Prostate gland (tissue), 2 donors: ENCODE measurements around the gene FBXO11. TPM values are rescaled to one million over a fixed set of nuclear protein-coding genes. Genes with fewer than 3 reads are reported as not detected.
A peak's percentile ranks its signal among the peaks of the same experiment; 100 is the strongest.
"Not testable (repeated sequence)": the region's sequence is repeated elsewhere in the genome, so short reads cannot be mapped to it uniquely, and the experiment has no call there.

Source experiments
- DNase-seq: peaks from one replicate; pipeline ENCODE4 v3.0.0-alpha.2; 2019; ENCODE audit warnings: low spot score
- H3K27ac ChIP-seq, 2 donors: fragments of 200-600 bp; sonication (generic); 2 replicates each; pipeline ENCODE4 v1.5.1; 2017 to 2019
- H3K27me3 ChIP-seq: fragments of 200-600 bp; sonication (generic); replicated peaks from 2 replicates; pipeline ENCODE4 v1.5.1; 2019; ENCODE audit not compliant: insufficient read depth
- H3K36me3 ChIP-seq, 2 donors: fragments of 200-600 bp; sonication (generic); 1 replicate in 1 of 2; 2 replicates in 1 of 2; pipeline versions ENCODE4 v1.5.1 to v1.8.1; 2017 to 2019
- H3K4me1 ChIP-seq: fragments of 200-600 bp; sonication (generic); replicated peaks from 2 replicates; pipeline ENCODE4 v1.5.1; 2019
- H3K4me3 ChIP-seq, 2 donors: fragments of 200-600 bp; sonication (generic); 2 replicates each; pipeline ENCODE4 v1.5.1; 2017 to 2019
- H3K9me3 ChIP-seq: fragments of 200-600 bp; sonication (generic); 2 replicates; pipeline ENCODE4 v1.5.1; 2017
- CTCF ChIP-seq, 4 experiments: fragments of 200-600 bp in 2 of 4; fragments of 450-650 bp in 2 of 4; sonication (generic) in 2 of 4; IDR thresholded peaks; 1 replicate in 3 of 4; 2 replicates in 1 of 4; pipeline ENCODE4 v1.5.1; 2016 to 2019; ENCODE audit warnings: antibody characterized with exemption in 4 of 4, mild to moderate bottlenecking in 2 of 4, moderate library complexity in 2 of 4
- POLR2A ChIP-seq: fragments of 450-650 bp; IDR thresholded peaks from one replicate; pipeline ENCODE4 v1.6.1; 2016; ENCODE audit warnings: antibody characterized with exemption, mild to moderate bottlenecking
- POLR2AphosphoS5 ChIP-seq: sonication (generic); formaldehyde crosslinking; IDR thresholded peaks from one replicate; pipeline ENCODE4 v1.6.1; 2017; ENCODE audit warnings: antibody characterized with exemption
- WGBS: methylation state at CpG from one replicate; pipeline ENCODE4 v1.1.5; 2018; 5-methylcytosine and 5-hydroxymethylcytosine counted together
- intact Hi-C: fragments of 100-400 bp; cut with DNase I; formaldehyde crosslinking; loops from one replicate; pipeline ENCODE4 v1.14.2; 2022
- total RNA-seq, 2 donors: library from RNA; depleted of rRNA; stranded (reverse); fragments of >200 nt; gene quantifications; one replicate each; pipeline ENCODE4 v1.1.0, GENCODE V29; 2016

FBXO11 gene
- total RNA-seq, 2 donors from 2014 or later: 48.4 to 54.2 TPM

DNA sequence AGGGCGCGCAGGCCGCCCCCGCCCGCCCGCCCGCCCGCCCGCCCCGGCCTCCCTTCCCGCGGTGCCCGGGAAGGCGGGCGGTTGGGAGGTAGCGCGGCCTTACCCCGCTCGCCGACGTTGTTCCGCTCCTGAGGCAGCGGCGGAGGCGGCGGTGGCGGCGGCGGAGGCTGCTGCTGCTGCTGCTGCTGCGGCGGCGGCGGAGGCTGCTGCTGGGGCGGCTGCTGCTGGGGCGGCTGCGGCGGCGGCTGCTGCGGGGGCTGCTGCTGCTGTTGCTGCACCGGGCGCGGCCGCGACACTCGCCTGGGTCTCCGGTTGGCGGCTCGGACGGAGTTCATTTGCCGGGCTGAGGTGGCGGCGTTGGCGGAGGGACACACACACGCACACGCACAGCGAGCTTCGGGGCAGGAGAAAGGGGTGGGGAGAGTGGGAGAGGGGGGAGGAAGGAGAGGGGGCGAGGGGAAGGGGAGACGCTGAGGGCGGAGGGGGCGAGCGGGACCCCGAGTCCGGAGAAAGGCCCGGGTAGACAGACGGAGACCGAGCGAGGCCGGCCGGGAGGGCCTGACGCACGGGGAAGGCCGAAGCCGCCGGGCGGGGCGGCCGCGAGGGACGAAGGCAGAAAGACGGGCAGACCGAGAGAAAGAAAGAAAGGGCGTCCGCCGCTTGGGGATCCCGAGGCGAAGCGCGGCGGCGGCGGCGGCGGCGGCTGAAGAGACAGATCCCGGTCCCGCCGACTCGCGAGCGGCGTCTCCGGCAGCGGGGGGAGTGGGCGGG, 727 bp downstream of the FBXO11 start:
- WGBS: under 1% methylated on average over 87 of the region's 105 CpGs
- Histone ChIP-seq H3K27me3 (no peaks in the 10 kb centered on the region), H3K4me1 (no peaks in the 10 kb centered on the region), H3K36me3 (no peaks in the 10 kb centered on the region), H3K4me3 (peak overlapping the region; percentile 69 to 82), H3K9me3 (no peaks in the 10 kb centered on the region), H3K27ac (peak overlapping the region; percentile 98 to 99)
- peak; percentile 39 for DNase-seq
- no peak for TF ChIP-seq CTCF (IDR thresholded peaks at IDR 0.05)
- TF ChIP-seq POLR2A: no peak
- TF ChIP-seq POLR2AphosphoS5: no peak
- intact Hi-C loops: loop anchor here (2.0 to 5.0 kb wide), 3 partner anchors 123 to 682 kb away; partner anchors contain the start of gene MSH6

DNA sequence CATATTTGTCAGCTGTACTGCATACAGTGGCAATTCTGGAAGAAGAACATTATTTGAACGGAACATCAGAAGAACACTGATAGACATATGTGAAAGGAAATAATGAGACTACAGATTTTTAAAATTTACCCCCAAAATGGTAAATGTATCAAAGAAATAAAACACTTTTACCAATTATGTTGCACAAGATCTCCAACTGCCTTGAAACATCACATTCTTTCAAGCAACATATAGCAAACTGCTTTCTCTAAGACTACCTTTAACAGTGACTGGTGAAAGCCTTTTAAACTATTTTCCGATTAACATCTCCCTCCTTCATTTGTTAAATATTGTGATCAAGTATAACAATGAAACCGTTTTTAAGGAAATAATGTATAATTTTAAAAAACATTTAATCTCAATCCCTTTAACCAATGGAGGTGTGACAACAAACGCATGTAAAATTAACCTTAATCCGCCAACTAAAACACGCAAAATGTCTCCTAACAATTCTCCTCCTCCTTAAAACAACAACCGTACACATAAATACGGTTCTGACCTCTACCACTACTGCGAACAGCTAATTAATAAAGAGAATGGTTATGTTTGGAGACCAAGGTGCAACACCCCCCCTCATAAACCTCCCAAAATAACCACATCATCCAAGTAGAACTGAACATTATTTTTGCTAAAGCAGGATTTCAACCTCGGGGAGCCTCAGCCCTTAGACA, 2.4 kb downstream of the FBXO11 start:
- H3K4me1 ChIP-seq: peaks cover 4% of the 10 kb centered on the region
- peak overlapping the region; percentile 98 to 99 for H3K27ac ChIP-seq
- DNase-seq: no peak
- WGBS: under 1% methylated on average over 10 of the region's 10 CpGs
- no peak for TF ChIP-seq POLR2AphosphoS5
- no peak for TF ChIP-seq CTCF (IDR thresholded peaks at IDR 0.05)
- no peak for TF ChIP-seq POLR2A
- no peaks in the 10 kb centered on the region for H3K36me3 ChIP-seq
- peak overlapping the region; percentile 69 to 82 for H3K4me3 ChIP-seq
- H3K9me3 ChIP-seq: no peaks in the 10 kb centered on the region
- intact Hi-C loops: no loop called here
- no peaks in the 10 kb centered on the region for H3K27me3 ChIP-seq

DNA sequence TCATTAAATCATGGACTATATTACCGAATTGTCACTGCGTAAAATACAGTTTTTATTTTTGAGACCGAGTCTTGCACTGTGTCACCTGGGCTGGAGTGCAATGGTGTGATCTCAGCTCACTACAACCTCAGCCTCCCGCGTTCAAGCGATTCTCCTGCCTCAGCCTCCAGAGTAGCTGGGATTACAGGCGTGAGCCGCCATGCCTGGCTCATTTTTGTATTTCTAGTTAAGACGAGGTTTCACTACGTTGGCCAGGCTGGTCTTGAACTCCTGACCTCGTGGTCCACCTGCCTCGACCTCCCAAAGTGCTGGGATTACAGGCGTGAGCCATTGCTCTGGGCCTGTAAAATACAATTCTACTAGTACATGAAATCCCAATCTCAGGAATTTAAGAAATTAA, 4.4 kb downstream of the FBXO11 start:
- DNase-seq, H3K4me3 ChIP-seq, H3K4me1 ChIP-seq, H3K9me3 ChIP-seq, H3K27ac ChIP-seq, intact Hi-C loops, H3K27me3 ChIP-seq, H3K36me3 ChIP-seq: not testable (repeated sequence)
- WGBS: 90% methylated on average over 13 of the region's 13 CpGs

- 81% methylated on average over 10 of the region's 10 CpGs for WGBS
- Histone ChIP-seq H3K27me3 (no peaks in the 10 kb centered on the region), H3K36me3 (no peaks in the 10 kb centered on the region), H3K4me1 (peaks cover 4% of the 10 kb centered on the region), H3K27ac (no peak overlapping the region), H3K4me3 (no peak overlapping the region), H3K9me3 (no peaks in the 10 kb centered on the region)
- TF ChIP-seq POLR2AphosphoS5 (no peak), CTCF (IDR thresholded peaks at IDR 0.05) (no peak), POLR2A (no peak)
- DNase-seq: no peak
- intact Hi-C loops: no loop called here
These were observed 5.4 kb downstream of the FBXO11 start for GRCh38 chr2:47900857-47901256.

DNA sequence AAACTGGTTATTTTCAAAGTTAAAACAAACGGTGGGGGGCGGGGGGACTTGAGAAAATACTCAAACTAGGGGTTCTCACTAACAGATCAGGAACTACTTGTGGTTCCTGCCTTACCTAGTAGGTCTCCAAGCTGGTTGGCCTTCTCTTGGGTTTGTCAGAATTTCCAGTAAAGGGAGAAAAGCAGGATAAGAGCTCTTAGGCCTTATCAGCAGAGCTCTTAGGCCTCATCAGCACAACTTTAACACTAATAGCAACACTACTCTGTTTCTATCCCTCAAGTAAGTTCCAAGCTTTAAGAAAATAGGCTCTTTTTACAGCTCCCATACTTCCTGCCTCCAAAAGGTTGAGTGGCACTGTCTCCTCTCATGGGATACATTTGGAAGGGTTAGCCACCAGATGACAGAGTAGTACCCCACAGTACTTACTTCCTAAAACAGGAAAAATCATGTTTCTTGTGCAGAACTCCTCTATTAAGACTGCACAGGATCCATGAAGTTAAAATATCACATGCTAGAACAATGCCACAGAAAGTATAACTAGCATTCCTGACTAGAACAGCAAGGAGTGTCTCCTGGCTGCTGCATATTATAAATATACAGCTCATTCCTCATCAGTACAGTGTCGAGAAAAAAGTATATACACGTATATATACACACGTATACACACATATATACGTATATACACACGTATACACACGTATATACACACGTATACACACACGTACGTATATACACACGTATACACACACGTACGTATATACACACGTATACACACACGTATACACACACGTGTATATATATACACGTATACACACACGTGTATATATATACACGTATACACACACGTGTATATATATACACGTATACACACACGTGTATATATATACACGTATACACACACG, 6.1 kb downstream of the FBXO11 start:
- peaks cover 4% of the 10 kb centered on the region for H3K4me1 ChIP-seq
- H3K9me3 ChIP-seq: no peaks in the 10 kb centered on the region
- 74% methylated on average over 25 of the region's 25 CpGs for WGBS
- TF ChIP-seq CTCF (IDR thresholded peaks at IDR 0.05): no peak
- no peak for TF ChIP-seq POLR2AphosphoS5
- TF ChIP-seq POLR2A: no peak
- intact Hi-C loops: no loop called here
- H3K36me3 ChIP-seq: no peaks in the 10 kb centered on the region
- no peak for DNase-seq
- no peak overlapping the region for H3K4me3 ChIP-seq
- no peak overlapping the region for H3K27ac ChIP-seq
- H3K27me3 ChIP-seq: no peaks in the 10 kb centered on the region
